HEK293 (cell line): ENCODE results near the gene SLX9.

Experiments used
- CTCF ChIA-PET: fragments of 350-600 bp; formaldehyde crosslinking; extraction: SDS; loops from one replicate; lab custom pipeline; 2021; ENCODE audit warnings: antibody characterized with exemption; lab: Yijun Ruan, JAX
- POLR2A ChIA-PET: fragments of 300-600 bp; formaldehyde crosslinking; extraction: SDS; loops from one replicate; lab custom pipeline; 2020; ENCODE audit warnings: antibody characterized with exemption, inconsistent platforms; lab: Yijun Ruan, JAX
- H3K27ac ChIP-seq: fragments of 200-500 bp; sonication (Bioruptor generic); 2 replicates; pipeline ENCODE4 v1.5.1; 2014; ENCODE audit warnings: low read depth, low read length, control low read depth, inconsistent platforms; ENCODE audit errors: extremely low read depth
- H3K36me3 ChIP-seq, 2 experiments: fragments of 200-500 bp in 1 of 2; sonication (Bioruptor generic) in 1 of 2; 1 replicate in 1 of 2; 2 replicates in 1 of 2; pipeline ENCODE4 v1.5.1; 2014 to 2017; ENCODE audit warnings: inconsistent platforms in 2 of 2, low read length in 2 of 2; ENCODE audit not compliant: control insufficient read depth in 2 of 2, insufficient read depth in 1 of 2
- H3K4me1 ChIP-seq: fragments of 200-500 bp; sonication (Bioruptor generic); 2 replicates; pipeline ENCODE4 v1.5.1; 2014; ENCODE audit warnings: mild to moderate bottlenecking, low read length, inconsistent platforms; ENCODE audit not compliant: control insufficient read depth, insufficient read depth
- H3K4me3 ChIP-seq: 2 replicates; pipeline ENCODE4 v1.5.1; 2011; ENCODE audit warnings: low read depth, mild to moderate bottlenecking, control low read depth, low read length, moderate library complexity
- H3K9me3 ChIP-seq: fragments of 200-500 bp; sonication (Bioruptor generic); 2 replicates; pipeline ENCODE4 v1.5.1; 2014; ENCODE audit warnings: low read depth, low read length, inconsistent platforms; ENCODE audit not compliant: control insufficient read depth, insufficient read depth
- ELK4 ChIP-seq: IDR thresholded peaks from 2 replicates; pipeline ENCODE4 v1.6.1; 2011; ENCODE audit warnings: mild to moderate bottlenecking, low read depth, low read length, borderline replicate concordance
- GLIS1 ChIP-seq: fragments of 450-650 bp; formaldehyde crosslinking; IDR thresholded peaks from 2 replicates; pipeline ENCODE4 v1.5.1; 2016; ENCODE audit warnings: missing biosample characterization, missing genetic modification characterization
- MEIS1 ChIP-seq: sonication (generic); formaldehyde crosslinking; IDR thresholded peaks from 2 replicates; pipeline ENCODE4 v1.8.1; 2022; ENCODE audit warnings: missing genetic modification reagents, mild to moderate bottlenecking, borderline replicate concordance
- MZF1 ChIP-seq: fragments of 450-650 bp; formaldehyde crosslinking; IDR thresholded peaks from 2 replicates; pipeline ENCODE4 v1.5.1; 2017; ENCODE audit warnings: missing biosample characterization, missing genetic modification characterization, borderline replicate concordance
- RBAK ChIP-seq: fragments of 450-650 bp; formaldehyde crosslinking; IDR thresholded peaks from 2 replicates; pipeline ENCODE4 v1.5.1; 2016; ENCODE audit warnings: missing biosample characterization, missing genetic modification characterization
- SCRT1 ChIP-seq: fragments of 450-650 bp; formaldehyde crosslinking; IDR thresholded peaks from 2 replicates; pipeline ENCODE4 v1.5.1; 2016; ENCODE audit warnings: missing biosample characterization, missing genetic modification characterization, borderline replicate concordance
- SP3 ChIP-seq: fragments of 450-650 bp; formaldehyde crosslinking; IDR thresholded peaks from 2 replicates; pipeline ENCODE4 v1.5.1; 2016; ENCODE audit warnings: missing biosample characterization, missing genetic modification characterization
- YY2 ChIP-seq: fragments of 450-650 bp; formaldehyde crosslinking; IDR thresholded peaks from 2 replicates; pipeline ENCODE4 v1.5.1; 2016; ENCODE audit warnings: missing biosample characterization, missing genetic modification characterization
- ZBTB26 ChIP-seq: fragments of 450-650 bp; formaldehyde crosslinking; optimal IDR thresholded peaks from 2 replicates; pipeline ENCODE3; 2016; ENCODE audit warnings: missing biosample characterization, mild to moderate bottlenecking, missing genetic modification characterization
- ZBTB7A ChIP-seq: fragments of 450-650 bp; formaldehyde crosslinking; IDR thresholded peaks from 2 replicates; pipeline ENCODE4 v1.5.1; 2016; ENCODE audit warnings: low read depth, missing biosample characterization, missing genetic modification characterization
- ZBTB8A ChIP-seq: fragments of 450-650 bp; formaldehyde crosslinking; IDR thresholded peaks from 2 replicates; pipeline ENCODE4 v1.5.1; 2016; ENCODE audit warnings: missing biosample characterization, missing genetic modification characterization
- ZNF169 ChIP-seq: fragments of 450-650 bp; formaldehyde crosslinking; IDR thresholded peaks from 2 replicates; pipeline ENCODE4 v1.5.1; 2016; ENCODE audit warnings: missing biosample characterization, missing genetic modification characterization
- ZNF202 ChIP-seq: fragments of 450-650 bp; formaldehyde crosslinking; IDR thresholded peaks from 2 replicates; pipeline ENCODE4 v1.5.1; 2016; ENCODE audit warnings: missing biosample characterization, missing genetic modification characterization, borderline replicate concordance
- ZNF211 ChIP-seq: fragments of 450-650 bp; formaldehyde crosslinking; IDR thresholded peaks from 2 replicates; pipeline ENCODE4 v1.5.1; 2016; ENCODE audit warnings: low read depth, missing biosample characterization, missing genetic modification characterization
- ZNF214 ChIP-seq: fragments of 450-650 bp; formaldehyde crosslinking; IDR thresholded peaks from 2 replicates; pipeline ENCODE4 v1.5.1; 2017; ENCODE audit warnings: missing biosample characterization, mild to moderate bottlenecking, missing genetic modification characterization, borderline replicate concordance
- ZNF292 ChIP-seq: fragments of 450-650 bp; formaldehyde crosslinking; IDR thresholded peaks from 2 replicates; pipeline ENCODE4 v1.5.1; 2016; ENCODE audit warnings: low read depth, missing biosample characterization, missing genetic modification characterization, borderline replicate concordance
- ZNF354C ChIP-seq: fragments of 450-650 bp; formaldehyde crosslinking; IDR thresholded peaks from 2 replicates; pipeline ENCODE4 v1.5.1; 2016; ENCODE audit warnings: missing biosample characterization, missing genetic modification characterization, low read depth, borderline replicate concordance
- ZNF37A ChIP-seq: fragments of 450-650 bp; IDR thresholded peaks from 2 replicates; pipeline ENCODE4 v1.5.1; 2018; ENCODE audit warnings: missing biosample characterization, missing genetic modification characterization
- ZNF423 ChIP-seq: fragments of 450-650 bp; formaldehyde crosslinking; IDR thresholded peaks from 2 replicates; pipeline ENCODE4 v1.5.1; 2016; ENCODE audit warnings: missing biosample characterization, missing genetic modification characterization
- ZNF473 ChIP-seq: fragments of 450-650 bp; formaldehyde crosslinking; IDR thresholded peaks from 2 replicates; pipeline ENCODE4 v1.5.1; 2017; ENCODE audit warnings: missing biosample characterization, missing genetic modification characterization
- ZNF521 ChIP-seq: fragments of 450-650 bp; formaldehyde crosslinking; IDR thresholded peaks from 2 replicates; pipeline ENCODE4 v1.5.1; 2017; ENCODE audit warnings: missing biosample characterization, mild to moderate bottlenecking, missing genetic modification characterization
- ZNF558 ChIP-seq: fragments of 450-650 bp; formaldehyde crosslinking; IDR thresholded peaks from 2 replicates; pipeline ENCODE4 v1.5.1; 2016; ENCODE audit warnings: missing biosample characterization, missing genetic modification characterization
- ZNF626 ChIP-seq: fragments of 450-650 bp; sonication (Bioruptor Pico); formaldehyde crosslinking; IDR thresholded peaks from 2 replicates; pipeline ENCODE4 v1.5.1; 2018; ENCODE audit warnings: missing biosample characterization, missing genetic modification characterization, inconsistent platforms
- ZNF639 ChIP-seq: fragments of 450-650 bp; formaldehyde crosslinking; IDR thresholded peaks from 2 replicates; pipeline ENCODE4 v1.5.1; 2016; ENCODE audit warnings: missing biosample characterization, missing genetic modification characterization
- ZNF645 ChIP-seq: fragments of 450-650 bp; formaldehyde crosslinking; IDR thresholded peaks from 2 replicates; pipeline ENCODE4; 2016; ENCODE audit warnings: missing biosample characterization, missing genetic modification characterization
- ZNF701 ChIP-seq: fragments of 450-650 bp; formaldehyde crosslinking; IDR thresholded peaks from 2 replicates; pipeline ENCODE4 v1.5.1; 2016; ENCODE audit warnings: missing biosample characterization, missing genetic modification characterization
- ZNF777 ChIP-seq: fragments of 450-650 bp; formaldehyde crosslinking; IDR thresholded peaks from 2 replicates; pipeline ENCODE4 v1.5.1; 2017; ENCODE audit warnings: missing biosample characterization, missing genetic modification characterization, borderline replicate concordance
- ZSCAN5A ChIP-seq: fragments of 450-650 bp; formaldehyde crosslinking; IDR thresholded peaks from 2 replicates; pipeline ENCODE4 v1.5.1; 2016; ENCODE audit warnings: missing biosample characterization, missing genetic modification characterization

SLX9 gene

GRCh38 chr21:44890338-44890931 lies 49.4 kb upstream of the SLX9 start:
- ChIA-PET POLR2A (no interaction called here), CTCF (interaction anchor here (1.0 kb wide), 1 partner anchor 62 kb away, joined by 7 read pairs; no protein-coding TSS in a partner anchor)
- Histone ChIP-seq H3K9me3 (no peaks in the 10 kb centered on the region), H3K27ac (no peak overlapping the region)
- TF ChIP-seq ZNF423 (no peak), ZNF202 (tag by site-specific recombination) (no peak), ZBTB7A (no peak), ZNF558 (no peak), ZNF354C (tag by site-specific recombination) (no peak), ZBTB8A (no peak), ZBTB26 (tag by site-specific recombination) (no peak), MZF1 (tag by site-specific recombination) (no peak), SP3 (no peak), GLIS1 (no peak), ZSCAN5A (no peak), ZNF37A (tag by site-specific recombination) (no peak), ZNF639 (tag by site-specific recombination) (no peak), RBAK (tag by site-specific recombination) (no peak), ZNF211 (no peak), ZNF521 (no peak), ZNF701 (tag by site-specific recombination) (no peak), ZNF169 (no peak), ZNF214 (tag by site-specific recombination) (no peak), ZNF645 (tag by site-specific recombination) (no peak)
- TF ChIP-seq, all 188 proteins: peak for 0
- H3K4me1 ChIP-seq, result no peaks in the 10 kb centered on the region
- no peak overlapping the region for H3K4me3 ChIP-seq
- H3K36me3 ChIP-seq, result no peaks in the 10 kb centered on the region

- ChIA-PET CTCF (interaction anchor here (1.0 kb wide), 1 partner anchor 63 kb away, joined by 7 read pairs; no protein-coding TSS in a partner anchor), POLR2A (no interaction called here)
- Histone ChIP-seq H3K27ac (no peak overlapping the region), H3K4me1 (no peaks in the 10 kb centered on the region), H3K9me3 (no peaks in the 10 kb centered on the region), H3K36me3 (no peaks in the 10 kb centered on the region), H3K4me3 (no peak overlapping the region)
- no peak for TF ChIP-seq MEIS1 (CRISPR knock-in tag)
- TF ChIP-seq ZNF626 (tag by site-specific recombination), result no peak
- no peak for TF ChIP-seq ZNF292
- no peak for TF ChIP-seq SCRT1 (tag by site-specific recombination)
- TF ChIP-seq ZNF473 (tag by site-specific recombination), result no peak
- no peak for TF ChIP-seq ZNF777 (tag by site-specific recombination)
- no peak for TF ChIP-seq YY2 (tag by site-specific recombination)
- TF ChIP-seq ELK4, result no peak
Observed at GRCh38 chr21:44890961-44891541, 48.8 kb upstream of the SLX9 start.
